Adrenal gland (tissue), 5 donors: ENCODE results near the gene SPEG.

Experiments
- CTCF ChIP-seq, 6 experiments: fragments of 450-650 bp in 4 of 6; fragments of 200-600 bp in 2 of 6; sonication (generic) in 1 of 6; IDR thresholded peaks; 1 replicate in 5 of 6; 2 replicates in 1 of 6; pipeline versions ENCODE4 v1.5.1 to v1.8.0; 2016 to 2021; ENCODE audit warnings: antibody characterized with exemption in 6 of 6, mild to moderate bottlenecking in 2 of 6, moderate library complexity in 1 of 6
- POLR2A ChIP-seq, 2 donors: fragments of 450-650 bp; IDR thresholded peaks; one replicate each; pipeline ENCODE4 v1.6.1; 2017; ENCODE audit warnings: antibody characterized with exemption in 2 of 2, mild to moderate bottlenecking in 2 of 2, moderate library complexity in 1 of 2
- donor health status: DM: no; HTN: no; CAD: no.

- TF ChIP-seq CTCF (IDR thresholded peaks at IDR 0.05) (no peak), POLR2A (IDR thresholded peaks at IDR 0.05) (no peak)
Observed at GRCh38 chr2:219520079-219520478, 85.4 kb downstream of the SPEG start.
